ENCODE measurements around the gene REG3G.
"Not testable (repeated sequence)": the region's sequence is repeated elsewhere in the genome, so short reads cannot be mapped to it uniquely, and the experiment has no call there.

REG3G gene

GRCh38 chr2:79026061-79026460, 559 bp downstream of the REG3G start:
- DNase-seq: no peak

- no peak for DNase-seq
Observed at GRCh38 chr2:79039944-79040343, 14.4 kb downstream of the REG3G start.

GRCh38 chr2:79041032-79041448, 15.5 kb downstream of the REG3G start:
- no peak for DNase-seq

- not testable (repeated sequence) for DNase-seq
Observed at GRCh38 chr2:79053486-79053885, 28.0 kb downstream of the REG3G start.

GRCh38 chr2:79054769-79055168, 29.3 kb downstream of the REG3G start:
- DNase-seq: not testable (repeated sequence)

- no peak for DNase-seq
Observed at GRCh38 chr2:79065201-79065600, 39.7 kb downstream of the REG3G start.

- DNase-seq: no peak
Observed at GRCh38 chr2:79071078-79071477, 45.6 kb downstream of the REG3G start.

Data from CD4-positive, alpha-beta T cell treated with Interleukin-10 for 1 hour (primary cell).